ENCODE measurements around the gene EML2.
"Not testable (repeated sequence)": the region's sequence is repeated elsewhere in the genome, so short reads cannot be mapped to it uniquely, and the experiment has no call there.

Gene EML2

GRCh38 chr19:45650722-45651121, 11.5 kb upstream of the EML2 start:
- DNase-seq = no peak

- DNase-seq = no peak
These were observed 7.1 kb upstream of the EML2 start for GRCh38 chr19:45646345-45646698.

GRCh38 chr19:45645631-45646344, 6.6 kb upstream of the EML2 start:
- peak; percentile 62 for DNase-seq

GRCh38 chr19:45645068-45645630, 6.0 kb upstream of the EML2 start:
- no peak for DNase-seq

- no peak for DNase-seq
These were observed 5.0 kb upstream of the EML2 start for GRCh38 chr19:45643927-45644771.

- peak; percentile 89 for DNase-seq
These were observed 4.1 kb upstream of the EML2 start for GRCh38 chr19:45643024-45643926.

GRCh38 chr19:45641274-45642105, 2.3 kb upstream of the EML2 start:
- DNase-seq = peak; percentile 47

GRCh38 chr19:45640849-45641273, 1.7 kb upstream of the EML2 start:
- peak; percentile 7 for DNase-seq

- no peak for DNase-seq
These were observed 1.1 kb downstream of the EML2 start for GRCh38 chr19:45637890-45638667.

GRCh38 chr19:45636902-45637301, 2.3 kb downstream of the EML2 start:
- DNase-seq = no peak

GRCh38 chr19:45636275-45636674, 2.9 kb downstream of the EML2 start:
- no peak for DNase-seq

- DNase-seq = no peak
These were observed 6.6 kb downstream of the EML2 start for GRCh38 chr19:45632468-45633196.

GRCh38 chr19:45630463-45630862, 8.7 kb downstream of the EML2 start:
- DNase-seq = no peak

- no peak for DNase-seq
These were observed 9.5 kb downstream of the EML2 start for GRCh38 chr19:45629704-45630103.

- DNase-seq = not testable (repeated sequence)
These were observed 11.0 kb downstream of the EML2 start for GRCh38 chr19:45628219-45628618.

GRCh38 chr19:45623984-45624383, 15.2 kb downstream of the EML2 start:
- DNase-seq = no peak

- DNase-seq = no peak
These were observed 17.2 kb downstream of the EML2 start for GRCh38 chr19:45621976-45622503.

GRCh38 chr19:45621389-45621788, 17.8 kb downstream of the EML2 start:
- no peak for DNase-seq

- no peak for DNase-seq
These were observed 22.5 kb downstream of the EML2 start for GRCh38 chr19:45616704-45617017.
